ENCODE data around the gene CMTM4. TPM values are rescaled to one million over a fixed set of nuclear protein-coding genes. Genes with fewer than 3 reads are reported as not detected.

Gene CMTM4
- polyA plus RNA-seq, 6 donors from 2014 or later, result 0.20 TPM; not detected in 5

DNA sequence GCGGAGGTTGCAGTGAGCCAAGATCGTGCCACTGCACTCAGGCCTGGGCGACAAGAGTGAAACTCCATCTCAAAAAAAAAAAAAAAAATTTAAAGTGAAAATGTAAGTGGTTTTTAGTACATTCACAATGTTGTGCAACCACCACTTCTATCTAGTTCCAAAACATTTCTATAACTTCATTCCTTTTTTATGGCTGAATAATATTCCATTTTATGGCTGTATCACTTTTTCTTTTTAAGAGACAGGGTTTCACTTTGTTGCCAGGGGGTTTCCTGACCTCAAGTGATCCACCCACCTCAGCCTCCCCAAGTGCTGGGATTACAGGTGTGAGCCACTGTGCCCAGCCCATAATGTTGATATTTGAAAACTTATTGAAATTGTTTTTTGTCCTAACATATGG, 103.7 kb downstream of the CMTM4 start:
- Mint-ChIP-seq H3K36me3 (no peaks in the 10 kb centered on the region), H3K4me3 (no peak overlapping the region), H3K27me3 (peaks cover 1 to 12% (median 9%) of the 10 kb centered on the region in 3 donors), H3K27ac (peak overlapping the region in 1 of 6 donors; percentile 54), H3K9me3 (peaks cover 0 to 9% (median 3%) of the 10 kb centered on the region in 7 donors), H3K4me1 (peaks cover 18 to 40% (median 32%) of the 10 kb centered on the region in 3 donors)
- DNase-seq (no peak), ATAC-seq (ENCODE audit: low read depth in 2 of 2) (no peak)

DNA sequence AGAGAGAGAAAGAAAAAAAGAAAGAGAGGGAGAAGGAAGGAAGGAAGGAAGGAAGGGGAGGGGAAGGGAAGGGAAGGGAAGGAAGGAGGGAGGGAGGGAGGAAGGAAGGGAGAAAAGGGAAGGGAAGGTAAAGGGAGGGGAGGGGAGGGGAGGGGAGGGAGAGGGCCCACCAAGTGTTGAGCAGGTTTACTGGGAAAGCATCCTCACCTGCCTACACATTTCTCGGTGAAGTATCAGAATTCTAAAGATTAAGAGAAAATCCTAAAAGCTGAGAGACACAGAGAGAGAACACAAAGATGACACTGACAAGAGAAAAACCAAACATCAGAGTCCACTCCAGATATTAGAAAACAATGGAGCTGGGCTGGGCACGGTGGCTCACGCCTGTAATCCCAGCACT, 104.3 kb downstream of the CMTM4 start:
- Mint-ChIP-seq H3K27ac (peak overlapping the region in 2 of 6 donors; percentile 44 to 54), H3K4me1 (peaks cover 23 to 46% (median 38%) of the 10 kb centered on the region in 3 donors), H3K27me3 (peaks cover 7 to 13% (median 9%) of the 10 kb centered on the region in 3 donors), H3K36me3 (no peaks in the 10 kb centered on the region), H3K4me3 (no peak overlapping the region), H3K9me3 (peaks cover 0 to 9% (median 3%) of the 10 kb centered on the region in 7 donors)
- no peak for ATAC-seq (ENCODE audit: low read depth in 2 of 2)
- DNase-seq, result no peak

DNA sequence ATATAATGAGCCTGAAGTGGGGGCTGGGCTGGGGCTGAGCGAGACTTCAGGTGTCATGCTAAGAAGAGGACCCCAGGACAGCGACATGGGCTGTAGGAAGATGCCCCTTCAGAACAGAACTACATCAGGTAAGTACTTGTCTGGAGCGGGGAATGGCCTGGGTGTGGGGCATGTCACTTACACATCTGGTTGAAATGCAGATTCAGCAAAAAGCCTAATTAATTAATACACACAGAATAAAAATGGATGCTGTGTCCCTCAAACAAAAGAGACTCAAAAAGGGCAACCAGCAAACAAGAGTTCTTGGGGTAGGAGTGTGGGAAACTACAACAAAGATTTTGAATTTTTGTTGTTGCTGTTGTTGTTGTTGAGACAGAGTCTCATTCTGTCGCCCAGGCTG, 105.5 kb downstream of the CMTM4 start:
- H3K27me3 Mint-ChIP-seq, result peaks cover 9 to 15% (median 12%) of the 10 kb centered on the region in 3 donors
- peak overlapping the region in 1 of 6 donors; percentile 66 for H3K27ac Mint-ChIP-seq
- H3K4me1 Mint-ChIP-seq, result peaks cover 28 to 56% (median 43%) of the 10 kb centered on the region in 3 donors
- no peak for DNase-seq
- H3K36me3 Mint-ChIP-seq, result no peaks in the 10 kb centered on the region
- H3K4me3 Mint-ChIP-seq, result no peak overlapping the region
- peaks cover 0 to 9% (median 3%) of the 10 kb centered on the region in 7 donors for H3K9me3 Mint-ChIP-seq
- ATAC-seq (ENCODE audit: low read depth in 2 of 2), result no peak

DNA sequence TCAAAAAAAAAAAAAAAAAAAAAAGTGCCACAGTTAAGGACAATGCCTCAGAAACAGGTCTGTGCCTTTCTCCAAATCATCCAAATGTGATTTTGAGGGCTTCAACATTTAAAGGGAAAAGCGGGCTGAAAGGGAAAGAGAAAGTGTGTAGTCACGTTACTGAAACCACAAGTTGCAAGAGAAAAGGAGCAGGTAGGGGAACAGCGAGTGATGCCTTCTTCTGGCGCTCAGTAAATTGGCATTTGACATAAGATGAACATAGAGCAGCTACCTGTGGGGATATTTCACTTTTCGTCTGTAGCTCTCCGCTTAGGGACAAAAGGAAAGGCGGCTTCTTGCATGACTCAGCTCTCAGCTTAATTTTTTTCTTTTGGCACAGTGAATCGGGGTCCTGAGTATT, 106.2 kb downstream of the CMTM4 start:
- no peaks in the 10 kb centered on the region for H3K36me3 Mint-ChIP-seq
- H3K27me3 Mint-ChIP-seq, result peaks cover 9 to 21% (median 18%) of the 10 kb centered on the region in 3 donors
- peak overlapping the region in 2 of 6 donors; percentile 66 to 86 for H3K27ac Mint-ChIP-seq
- peaks cover 35 to 60% (median 50%) of the 10 kb centered on the region in 3 donors for H3K4me1 Mint-ChIP-seq
- H3K9me3 Mint-ChIP-seq, result peaks cover 0 to 9% (median 3%) of the 10 kb centered on the region in 7 donors
- H3K4me3 Mint-ChIP-seq, result peak overlapping the region; percentile 25 to 84 (median 66)
- ATAC-seq (ENCODE audit: low read depth in 2 of 2), result peak; percentile 38 to 49
- peak; percentile 40 for DNase-seq

- peak; percentile 63 for DNase-seq
- peak; percentile 94 to 95 for ATAC-seq (ENCODE audit: low read depth in 2 of 2)
- H3K27ac Mint-ChIP-seq, result peak overlapping the region in 3 of 6 donors; percentile 18 to 84 (median 41)
- peaks cover 37 to 49% (median 42%) of the 10 kb centered on the region in 3 donors for H3K4me1 Mint-ChIP-seq
- H3K4me3 Mint-ChIP-seq, result peak overlapping the region in 7 of 8 donors; percentile 48 to 68 (median 59)
- peaks cover 9 to 27% (median 26%) of the 10 kb centered on the region in 3 donors for H3K27me3 Mint-ChIP-seq
- H3K36me3 Mint-ChIP-seq, result no peaks in the 10 kb centered on the region
- H3K9me3 Mint-ChIP-seq, result peaks cover 0 to 9% (median 3%) of the 10 kb centered on the region in 7 donors
These were observed 107.4 kb downstream of the CMTM4 start for GRCh38 chr16:66588981-66589713.

DNA sequence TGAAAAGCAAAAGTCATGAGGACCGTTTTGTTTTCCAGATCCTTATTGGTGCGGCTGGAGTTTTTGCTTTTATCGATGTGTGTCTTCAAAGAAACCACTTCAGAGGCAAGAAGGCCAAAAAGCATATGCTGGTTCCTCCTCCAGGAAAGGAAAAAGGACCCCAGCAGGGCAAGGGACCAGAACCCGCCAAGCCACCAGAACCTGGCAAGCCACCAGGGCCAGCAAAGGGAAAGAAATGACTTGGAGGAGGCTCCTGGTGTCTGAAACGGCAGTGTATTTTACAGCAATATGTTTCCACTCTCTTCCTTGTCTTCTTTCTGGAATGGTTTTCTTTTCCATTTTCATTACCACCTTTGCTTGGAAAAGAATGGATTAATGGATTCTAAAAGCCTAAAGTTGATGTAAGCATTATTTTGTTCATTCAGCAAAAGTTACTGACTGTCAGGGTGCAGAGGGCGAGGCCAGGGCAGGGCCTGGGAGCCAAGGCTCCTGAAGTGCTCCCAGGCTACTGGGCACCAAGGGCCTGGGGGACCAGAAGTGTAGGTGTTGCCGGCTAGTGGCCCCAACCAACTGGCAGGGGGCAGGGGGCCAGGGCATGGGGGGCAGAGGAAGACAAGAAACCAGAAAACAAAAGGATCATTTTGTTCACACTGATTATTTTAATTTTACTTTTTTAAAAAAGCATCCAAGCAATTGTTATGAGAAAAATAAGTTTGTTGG, 108.5 kb downstream of the CMTM4 start:
- Mint-ChIP-seq H3K9me3 (no peaks in the 10 kb centered on the region), H3K27ac (peak overlapping the region in 2 of 6 donors; percentile 25 to 67), H3K4me3 (peak overlapping the region in 5 of 8 donors; percentile 49 to 77 (median 59)), H3K27me3 (peaks cover 12 to 27% (median 26%) of the 10 kb centered on the region in 3 donors), H3K36me3 (no peaks in the 10 kb centered on the region), H3K4me1 (peaks cover 37 to 49% (median 42%) of the 10 kb centered on the region in 3 donors)
- ATAC-seq (ENCODE audit: low read depth in 2 of 2) (no peak), DNase-seq (no peak)

DNA sequence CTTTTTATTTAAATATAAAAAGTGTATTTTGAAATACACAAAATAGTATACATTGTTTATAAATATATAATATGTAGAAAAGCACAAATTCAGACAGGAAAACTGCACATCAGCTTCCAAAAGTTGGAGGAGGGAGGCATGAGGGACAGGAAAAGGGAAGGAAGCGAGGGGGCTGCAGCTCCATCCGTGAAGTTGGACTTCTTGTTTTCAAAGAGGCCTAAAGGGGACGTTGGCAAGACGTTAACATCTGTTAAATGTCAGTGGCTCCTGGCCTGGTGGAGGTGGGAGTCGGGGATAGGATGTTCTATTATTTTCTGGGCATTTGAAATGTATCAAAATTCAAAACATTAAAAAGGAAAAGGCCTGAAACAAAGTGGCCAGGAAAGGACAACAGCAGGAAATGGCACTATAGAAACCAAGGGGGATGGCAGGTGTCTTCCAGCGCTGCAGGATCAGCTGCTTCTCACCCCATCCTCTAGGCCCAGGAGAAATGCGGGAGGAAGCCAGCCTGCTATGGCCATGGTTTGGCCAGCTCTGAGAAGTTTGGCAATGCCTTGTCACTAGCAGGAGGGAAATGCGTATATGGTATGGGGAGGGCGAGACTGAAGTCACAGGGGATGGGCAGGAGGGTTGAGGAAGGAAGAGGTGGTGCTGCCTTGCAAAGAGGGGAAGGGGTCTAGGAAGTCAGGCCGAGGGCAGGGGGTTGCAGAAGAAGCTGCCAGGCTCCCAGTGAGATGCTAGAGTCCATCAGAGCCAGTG, 110.9 kb downstream of the CMTM4 start:
- peaks cover 42 to 47% (median 44%) of the 10 kb centered on the region in 3 donors for H3K4me1 Mint-ChIP-seq
- ATAC-seq (ENCODE audit: low read depth in 2 of 2) (no peak), DNase-seq (no peak)
- H3K9me3 Mint-ChIP-seq, result peaks cover 0 to 4% (median 0%) of the 10 kb centered on the region in 7 donors
- H3K27ac Mint-ChIP-seq, result peak overlapping the region in 1 of 6 donors; percentile 44
- peaks cover 0 to 17% of the 10 kb centered on the region in 2 donors for H3K36me3 Mint-ChIP-seq
- peaks cover 24 to 45% (median 25%) of the 10 kb centered on the region in 3 donors for H3K27me3 Mint-ChIP-seq
- peak overlapping the region in 2 of 8 donors; percentile 1 to 64 for H3K4me3 Mint-ChIP-seq

DNA sequence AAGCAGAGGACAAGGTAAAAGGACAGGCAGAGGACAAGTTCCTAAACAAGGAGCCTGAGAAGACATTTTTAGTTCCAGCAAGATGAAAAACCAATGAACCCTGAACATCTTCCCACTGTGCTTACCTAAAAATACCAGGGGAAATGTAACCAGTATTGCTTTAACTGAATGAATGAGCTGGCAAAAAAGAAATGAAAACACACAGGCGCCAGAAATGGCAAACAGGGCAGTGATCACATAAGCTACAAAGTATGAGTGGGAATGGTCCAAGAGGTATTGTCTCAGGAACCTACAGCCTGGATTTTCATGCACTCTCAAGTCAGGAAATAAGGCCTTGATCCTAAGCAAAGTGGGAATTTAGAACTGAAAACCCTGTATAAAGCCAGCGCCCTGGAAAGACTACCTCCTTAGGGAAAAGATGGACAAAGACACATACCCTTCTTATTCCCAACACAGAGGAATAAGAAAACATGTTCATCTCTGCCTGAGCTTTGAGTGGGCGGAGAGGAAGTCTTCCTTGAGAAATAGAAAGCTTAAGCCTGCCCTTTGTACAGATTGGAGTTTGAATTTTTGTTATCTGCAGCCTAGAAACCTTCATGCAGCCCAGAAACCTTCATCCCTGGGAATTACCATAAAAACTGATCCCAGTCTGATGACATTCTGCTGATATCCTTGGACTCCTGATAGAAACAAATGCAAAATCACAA, 115.1 kb downstream of the CMTM4 start:
- Mint-ChIP-seq H3K36me3 (peaks cover 0 to 18% of the 10 kb centered on the region in 2 donors), H3K27ac (peak overlapping the region in 1 of 6 donors; percentile 54), H3K9me3 (peaks cover 0 to 4% (median 0%) of the 10 kb centered on the region in 7 donors), H3K4me1 (peaks cover 23 to 31% (median 29%) of the 10 kb centered on the region in 3 donors), H3K27me3 (peaks cover 50 to 76% (median 61%) of the 10 kb centered on the region in 3 donors), H3K4me3 (no peak overlapping the region)
- no peak for DNase-seq
- ATAC-seq (ENCODE audit: low read depth in 2 of 2), result no peak

GRCh38 chr16:66580605-66581209, 115.8 kb downstream of the CMTM4 start:
- H3K9me3 Mint-ChIP-seq, result peaks cover 0 to 4% (median 0%) of the 10 kb centered on the region in 7 donors
- no peak for ATAC-seq (ENCODE audit: low read depth in 2 of 2)
- peaks cover 0 to 18% of the 10 kb centered on the region in 2 donors for H3K36me3 Mint-ChIP-seq
- no peak for DNase-seq
- no peak overlapping the region for H3K27ac Mint-ChIP-seq
- no peak overlapping the region for H3K4me3 Mint-ChIP-seq
- peaks cover 16 to 26% (median 25%) of the 10 kb centered on the region in 3 donors for H3K4me1 Mint-ChIP-seq
- H3K27me3 Mint-ChIP-seq, result peaks cover 50 to 77% (median 62%) of the 10 kb centered on the region in 3 donors

DNA sequence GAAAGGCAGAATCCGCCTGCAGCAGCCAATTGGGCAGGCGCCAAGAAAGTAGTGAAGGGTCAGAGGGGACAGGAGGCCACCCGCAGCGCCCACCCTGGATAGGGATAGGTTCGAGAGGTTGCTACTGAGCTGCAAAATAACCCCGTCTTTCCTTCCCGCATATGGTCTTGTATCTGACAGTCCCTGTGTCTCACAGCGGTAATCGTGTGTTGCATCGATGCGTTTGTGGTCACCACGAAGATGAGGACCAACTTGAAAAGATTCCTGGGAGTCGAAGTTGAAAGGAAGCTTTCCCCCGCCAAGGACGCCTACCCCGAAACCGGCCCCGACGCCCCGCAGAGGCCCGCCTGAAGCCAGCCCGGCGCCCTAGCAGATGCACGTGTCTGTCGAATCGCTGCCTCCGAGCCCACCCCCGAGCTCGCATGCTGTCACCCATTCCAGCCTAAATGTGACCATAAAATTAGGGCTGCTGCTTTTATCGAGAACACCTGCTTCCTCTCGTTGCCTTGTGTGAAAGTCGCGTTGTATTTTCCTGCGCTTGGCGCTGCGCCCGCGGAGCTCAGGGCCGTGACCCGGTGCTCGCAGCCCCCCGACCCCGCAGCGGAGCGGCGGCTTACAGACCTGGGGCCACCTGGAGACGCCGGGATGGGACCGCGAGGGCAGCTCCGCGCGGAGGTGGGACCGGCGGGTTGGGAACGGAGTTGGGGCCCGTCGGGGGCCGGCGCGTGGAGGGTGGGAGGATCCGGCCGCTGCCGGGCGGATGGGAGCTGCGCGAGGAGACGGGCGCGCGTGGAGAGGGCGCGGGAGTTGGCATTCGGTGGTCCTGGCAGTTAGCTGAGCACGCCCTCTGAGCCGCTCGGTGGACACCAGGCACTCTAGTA, 117.7 kb downstream of the CMTM4 start, which contains the start of gene CMTM2:
Gene CMTM2, plus strand, starts transcription at position 813 of the 881 bp plus-strand sequence. CDS start 145 bp downstream, outside the sequence.
- peak within 1 kb of the TSS; percentile 59 to 89 (median 76) for H3K4me3 Mint-ChIP-seq
- ATAC-seq (ENCODE audit: low read depth in 2 of 2) (peak; percentile 63 to 77), DNase-seq (peak; percentile 37)
- H3K9me3 Mint-ChIP-seq, result peaks cover 0 to 4% (median 0%) of the 10 kb centered on the region in 7 donors
- peaks cover 0 to 18% of the 10 kb centered on the region in 2 donors for H3K36me3 Mint-ChIP-seq
- H3K27me3 Mint-ChIP-seq, result peaks cover 58 to 68% (median 60%) of the 10 kb centered on the region in 3 donors
- H3K27ac Mint-ChIP-seq, result peak within 1 kb of the TSS in 1 of 6 donors; percentile 27
- peaks cover 12 to 22% (median 16%) of the 10 kb centered on the region in 3 donors for H3K4me1 Mint-ChIP-seq

DNA sequence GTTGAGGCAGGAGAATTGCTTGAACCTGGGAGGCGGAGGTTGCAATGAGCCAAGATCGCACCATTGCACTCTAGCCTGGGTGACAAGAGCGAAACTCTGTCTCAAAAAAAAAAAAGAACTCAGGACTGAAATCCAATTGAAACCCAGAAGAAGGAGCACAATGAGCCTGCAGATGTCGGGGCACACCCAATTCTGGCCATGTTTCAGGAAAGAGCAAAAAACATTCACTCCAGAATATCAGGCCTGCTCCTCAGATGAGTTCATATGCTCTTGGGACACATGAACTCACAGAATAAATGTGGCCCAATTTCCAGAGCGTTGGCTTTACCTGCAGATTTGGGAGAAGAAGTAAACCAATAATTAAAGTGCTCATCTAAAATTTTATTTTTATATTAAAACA, 120.2 kb downstream of the CMTM4 start:
- no peaks in the 10 kb centered on the region for H3K9me3 Mint-ChIP-seq
- no peak for ATAC-seq (ENCODE audit: low read depth in 2 of 2)
- no peak overlapping the region for H3K4me3 Mint-ChIP-seq
- peaks cover 0 to 7% of the 10 kb centered on the region in 2 donors for H3K36me3 Mint-ChIP-seq
- DNase-seq, result no peak
- H3K27me3 Mint-ChIP-seq, result peaks cover 50 to 57% (median 56%) of the 10 kb centered on the region in 3 donors
- H3K27ac Mint-ChIP-seq, result no peak overlapping the region
- H3K4me1 Mint-ChIP-seq, result peaks cover 12 to 27% (median 16%) of the 10 kb centered on the region in 3 donors

All from naive B cell (primary cell).